ENCODE results near the gene ANKLE2.
"Not testable (repeated sequence)": the region's sequence is repeated elsewhere in the genome, so short reads cannot be mapped to it uniquely, and the experiment has no call there.

Gene ANKLE2

GRCh38 chr12:132720606-132721345, 40.9 kb downstream of the ANKLE2 start:
- in situ Hi-C loops (cut with MboI; ENCODE audit: low sequenced_read_pairs) = no loop called here

DNA sequence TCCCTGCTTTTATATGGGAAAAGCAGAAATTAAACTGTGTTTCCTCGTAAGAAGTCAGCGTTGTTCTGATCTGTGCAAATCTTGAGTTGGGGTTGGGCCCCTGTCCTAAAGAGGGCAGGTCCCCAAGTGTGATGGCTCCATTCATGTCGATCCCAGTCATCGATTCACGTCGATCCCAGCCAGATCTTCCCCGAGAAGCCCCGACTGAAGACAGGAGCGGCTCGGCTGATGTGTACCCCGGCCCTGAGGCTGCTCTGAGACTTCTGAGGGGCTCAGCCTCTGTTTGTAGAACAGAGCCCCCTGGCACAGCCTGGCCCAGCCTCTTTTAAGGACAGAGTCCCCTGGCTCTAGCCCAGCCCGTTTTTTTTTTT, 41.7 kb downstream of the ANKLE2 start:
- in situ Hi-C loops (cut with MboI; ENCODE audit: low sequenced_read_pairs) = no loop called here

GRCh38 chr12:132719141-132719953, 42.3 kb downstream of the ANKLE2 start:
- in situ Hi-C loops (cut with MboI; ENCODE audit: low sequenced_read_pairs) = no loop called here

DNA sequence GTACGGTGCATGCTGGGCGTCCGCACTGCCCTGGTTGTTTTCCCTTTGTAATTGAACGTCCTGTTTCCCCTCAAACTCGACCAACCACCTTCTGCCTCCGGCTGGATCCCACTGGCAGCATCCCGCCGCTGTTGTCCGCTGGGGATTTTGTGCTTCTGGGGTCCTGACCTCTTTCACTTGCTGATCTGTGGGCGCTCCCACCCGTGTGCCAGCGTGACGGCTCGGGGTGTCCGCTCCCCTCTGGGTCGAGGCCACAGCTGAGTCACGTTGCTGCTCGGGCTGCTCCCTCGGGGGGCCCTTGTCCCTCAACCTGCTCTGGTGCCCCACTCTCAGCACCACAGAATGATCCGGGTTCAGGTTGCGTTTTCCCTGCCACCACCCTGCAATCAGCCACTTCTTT, 43.0 kb downstream of the ANKLE2 start:
- in situ Hi-C loops (cut with MboI; ENCODE audit: low sequenced_read_pairs) = no loop called here

GRCh38 chr12:132717531-132718387, 43.9 kb downstream of the ANKLE2 start:
- in situ Hi-C loops (cut with MboI; ENCODE audit: low sequenced_read_pairs) = no loop called here

DNA sequence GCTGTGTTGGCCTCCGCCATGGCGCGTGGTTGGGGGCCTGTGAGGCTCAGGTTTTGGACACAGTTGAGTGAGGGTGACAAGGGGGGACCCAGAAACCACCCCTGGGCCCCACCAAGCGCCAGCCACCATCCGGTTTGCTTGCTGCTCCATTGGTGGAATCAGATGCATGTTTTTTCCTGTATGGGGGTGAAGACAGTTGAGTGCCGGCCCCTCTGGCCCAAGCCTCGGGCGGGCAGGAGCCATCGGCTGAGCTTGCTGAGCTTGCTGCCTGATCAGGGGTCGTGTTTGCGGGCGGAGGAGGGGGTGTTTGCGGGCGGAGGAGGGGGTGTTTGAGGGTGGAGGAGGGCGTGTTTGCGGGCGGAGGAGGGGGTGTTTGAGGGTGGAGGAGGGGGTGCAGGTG, 44.6 kb downstream of the ANKLE2 start:
- in situ Hi-C loops (cut with MboI; ENCODE audit: low sequenced_read_pairs) = no loop called here

DNA sequence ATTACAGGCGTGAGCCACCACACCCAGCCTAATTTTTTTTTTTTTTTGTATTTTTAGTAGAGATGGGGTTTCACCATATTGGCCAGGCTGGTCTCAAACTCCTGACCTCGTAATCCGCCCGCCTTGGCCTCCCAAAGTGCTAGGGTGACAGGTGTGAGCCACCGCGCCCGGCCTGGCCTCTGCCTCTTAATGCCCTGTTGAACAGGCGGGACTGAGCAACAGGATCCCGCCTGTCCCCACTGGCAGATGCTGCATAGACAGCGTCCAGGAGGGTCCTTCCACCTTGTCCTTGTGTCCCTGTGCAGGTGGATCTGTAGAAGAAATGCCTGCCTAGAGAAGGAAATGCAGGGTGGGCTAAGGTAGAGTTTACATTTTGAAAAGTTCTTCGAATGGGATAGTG, 45.3 kb downstream of the ANKLE2 start:
- in situ Hi-C loops (cut with MboI; ENCODE audit: low sequenced_read_pairs) = no loop called here

DNA sequence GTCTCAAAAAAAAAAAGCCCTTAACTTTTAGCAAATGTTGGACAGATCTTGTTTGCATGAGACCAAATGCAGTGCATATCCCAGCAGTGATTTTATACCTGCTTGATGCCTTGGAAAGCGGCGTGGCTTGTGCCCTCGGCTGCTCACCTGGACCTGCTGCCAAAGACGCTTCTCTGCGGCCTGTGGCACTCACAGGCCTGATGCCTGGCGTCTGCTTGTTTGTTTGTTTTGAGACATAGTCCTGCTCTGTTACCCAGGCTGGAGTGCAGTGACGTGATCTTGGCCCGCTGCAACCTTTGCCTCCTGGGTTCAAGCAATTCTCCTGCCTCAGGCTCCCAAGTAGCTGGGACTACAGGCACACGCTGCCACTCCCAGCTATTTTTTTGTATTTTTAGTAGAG, 45.8 kb downstream of the ANKLE2 start:
- in situ Hi-C loops (cut with MboI; ENCODE audit: low sequenced_read_pairs) = no loop called here

DNA sequence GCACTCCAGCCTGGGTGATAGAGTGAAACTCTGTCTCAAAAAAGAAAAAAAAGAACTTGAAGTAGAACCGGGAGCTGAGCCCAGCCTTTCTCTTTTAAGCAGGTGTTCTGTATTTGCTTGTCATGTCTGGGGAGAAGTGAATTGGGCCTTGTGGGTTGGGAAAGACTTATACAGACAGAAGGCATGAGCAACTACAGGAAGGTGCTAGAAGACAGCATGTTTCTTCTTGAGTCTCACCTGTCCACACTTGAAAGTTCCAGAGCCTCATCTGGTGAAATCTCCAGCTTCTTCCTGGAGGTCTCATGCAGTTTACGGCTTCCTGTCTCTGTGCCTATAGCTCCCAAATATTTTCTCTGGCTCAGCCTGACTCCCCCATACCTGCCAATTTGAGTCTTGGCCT, 48.5 kb downstream of the ANKLE2 start:
- in situ Hi-C loops (cut with MboI; ENCODE audit: low sequenced_read_pairs) = no loop called here

GRCh38 chr12:132711080-132711843, 50.4 kb downstream of the ANKLE2 start:
- in situ Hi-C loops (cut with MboI; ENCODE audit: low sequenced_read_pairs) = no loop called here

DNA sequence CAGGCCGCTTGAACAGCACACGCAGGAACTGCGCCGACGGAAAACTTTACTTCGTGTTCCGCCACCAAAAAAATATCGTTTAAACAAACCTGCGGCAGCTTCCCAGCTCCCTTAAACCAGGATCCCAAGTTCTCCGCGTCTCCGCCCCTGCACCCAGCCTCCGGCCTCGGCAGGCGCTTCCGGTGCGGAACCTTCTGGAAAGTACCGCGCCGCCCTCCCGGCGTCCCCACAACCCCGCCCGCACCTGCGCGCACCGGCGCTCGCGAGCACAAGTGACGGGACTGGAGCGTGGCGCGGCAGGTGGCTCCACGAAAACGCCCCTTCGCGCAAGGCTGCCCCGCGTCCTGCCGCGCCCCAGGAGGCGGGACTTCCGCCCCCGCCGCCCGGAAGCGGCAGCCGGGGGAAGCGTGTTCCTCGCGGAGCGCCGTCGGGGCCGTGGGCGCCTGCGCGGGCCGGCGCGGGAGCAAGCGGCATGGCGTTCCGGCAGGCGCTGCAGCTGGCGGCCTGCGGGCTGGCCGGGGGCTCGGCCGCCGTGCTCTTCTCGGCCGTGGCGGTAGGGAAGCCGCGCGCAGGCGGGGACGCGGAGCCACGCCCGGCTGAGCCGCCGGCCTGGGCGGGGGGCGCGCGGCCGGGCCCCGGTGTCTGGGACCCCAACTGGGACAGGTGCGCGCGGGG, 51.1 kb downstream of the ANKLE2 start, which contains the start of gene PGAM5:
PGAM5 (plus strand) TSS at position 438 of the 675 bp plus-strand sequence; CDS start at position 473, 35 bp downstream.
- in situ Hi-C loops (cut with MboI; ENCODE audit: low sequenced_read_pairs) = no loop called here

DNA sequence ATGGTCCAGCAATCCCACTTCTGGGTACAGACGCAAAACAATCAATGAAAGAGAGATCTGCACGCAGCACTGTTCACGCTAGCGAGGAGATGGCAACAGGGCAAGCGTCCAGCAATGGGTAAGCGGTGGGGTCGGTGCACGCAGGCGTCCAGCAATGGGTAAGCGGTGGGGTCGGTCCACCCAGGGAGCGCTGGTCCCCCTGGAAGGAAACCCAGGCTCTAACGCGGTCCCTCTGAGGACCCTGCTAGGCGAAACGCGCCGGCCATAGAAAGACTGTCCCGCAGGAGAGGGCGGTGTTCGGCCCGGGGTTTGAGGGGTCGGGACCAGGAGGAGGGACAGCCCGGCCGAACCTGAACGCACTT, 51.6 kb downstream of the ANKLE2 start:
- in situ Hi-C loops (cut with MboI; ENCODE audit: low sequenced_read_pairs) = no loop called here

- in situ Hi-C loops (cut with MboI; ENCODE audit: low sequenced_read_pairs) = no loop called here
These were observed 53.5 kb downstream of the ANKLE2 start for GRCh38 chr12:132708150-132708549.

DNA sequence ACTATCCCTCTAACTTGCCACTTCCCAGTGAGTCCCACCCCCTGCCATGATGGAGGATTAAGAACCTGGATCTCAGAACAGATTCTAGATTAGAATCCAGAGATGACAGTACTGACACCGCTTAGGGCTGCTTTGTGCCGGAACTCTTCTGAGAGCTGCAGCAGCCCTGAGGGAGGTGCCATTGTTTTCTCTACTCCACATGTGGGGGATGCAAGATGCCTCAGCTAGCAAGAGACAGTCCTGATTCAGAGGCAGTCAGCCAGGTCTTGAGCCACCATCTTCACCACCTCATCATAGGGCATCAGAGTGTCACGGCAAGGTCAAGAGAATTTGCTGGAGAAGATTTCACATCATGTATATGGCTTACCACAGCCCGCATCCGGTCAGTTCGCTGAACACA, 54.4 kb downstream of the ANKLE2 start:
- in situ Hi-C loops (cut with MboI; ENCODE audit: low sequenced_read_pairs) = no loop called here

- in situ Hi-C loops (cut with MboI; ENCODE audit: low sequenced_read_pairs) = no loop called here
These were observed 58.0 kb downstream of the ANKLE2 start for GRCh38 chr12:132703641-132704040.

DNA sequence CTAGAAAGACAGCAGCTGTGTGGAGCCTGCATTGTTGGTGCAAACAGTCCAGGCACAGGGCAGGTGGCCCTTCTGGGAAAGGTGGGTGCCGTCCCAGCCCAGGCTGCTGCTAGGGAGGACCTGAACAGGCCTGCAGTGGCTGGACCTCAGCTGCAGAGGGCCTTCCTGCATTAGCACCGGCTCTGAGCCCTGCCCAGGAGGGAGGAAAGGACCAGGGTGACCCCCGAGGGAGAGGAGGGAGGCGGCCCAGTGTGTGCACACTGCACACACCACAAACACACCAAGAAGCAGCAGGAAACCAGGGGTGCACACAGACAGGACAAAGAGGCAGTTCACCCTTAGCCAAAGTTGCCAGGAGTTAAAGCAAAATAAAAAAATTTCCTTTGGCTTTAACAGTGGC, 59.0 kb downstream of the ANKLE2 start:
- in situ Hi-C loops (cut with MboI; ENCODE audit: low sequenced_read_pairs) = no loop called here

GRCh38 chr12:132700212-132700822, 61.3 kb downstream of the ANKLE2 start:
- in situ Hi-C loops (cut with MboI; ENCODE audit: low sequenced_read_pairs) = no loop called here

- in situ Hi-C loops (cut with MboI; ENCODE audit: low sequenced_read_pairs) = no loop called here
These were observed 63.3 kb downstream of the ANKLE2 start for GRCh38 chr12:132698341-132698740.

GRCh38 chr12:132695431-132695830, 66.2 kb downstream of the ANKLE2 start:
- in situ Hi-C loops (cut with MboI; ENCODE audit: low sequenced_read_pairs) = no loop called here

GRCh38 chr12:132694888-132695287, 66.7 kb downstream of the ANKLE2 start:
- in situ Hi-C loops (cut with MboI; ENCODE audit: low sequenced_read_pairs) = not testable (repeated sequence)

All from hTERT RPE-1 (cell line).